ENCODE data around the gene MEIS1. TPM values are rescaled to one million over a fixed set of nuclear protein-coding genes. Genes with fewer than 3 reads are reported as not detected.

MEIS1 gene
- polyA plus RNA-seq, 1 donor (not counting 4 experiments of a cell fraction or from before 2014, with no cell fraction given), result 3.1 TPM

DNA sequence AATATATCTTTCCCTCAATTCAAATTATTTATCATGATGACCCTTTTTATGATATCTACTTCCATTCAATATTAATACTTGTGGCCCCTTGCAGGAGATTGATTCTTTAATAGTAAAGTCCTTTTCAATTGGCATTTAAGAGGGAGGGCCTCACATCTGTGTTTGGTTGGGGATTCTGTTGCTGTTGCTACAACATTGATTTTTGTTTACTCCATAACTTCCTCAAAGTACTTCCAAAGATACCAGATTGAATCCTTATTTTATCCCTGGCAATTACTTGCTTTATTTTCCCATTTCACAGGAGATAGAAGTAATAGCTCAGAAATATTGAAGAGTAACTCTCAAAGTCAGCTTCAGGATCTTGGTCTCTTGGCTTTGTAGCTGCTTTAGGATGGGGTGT is 32.8 kb downstream of the MEIS1 start:
- TF ChIP-seq, protein P1, sequence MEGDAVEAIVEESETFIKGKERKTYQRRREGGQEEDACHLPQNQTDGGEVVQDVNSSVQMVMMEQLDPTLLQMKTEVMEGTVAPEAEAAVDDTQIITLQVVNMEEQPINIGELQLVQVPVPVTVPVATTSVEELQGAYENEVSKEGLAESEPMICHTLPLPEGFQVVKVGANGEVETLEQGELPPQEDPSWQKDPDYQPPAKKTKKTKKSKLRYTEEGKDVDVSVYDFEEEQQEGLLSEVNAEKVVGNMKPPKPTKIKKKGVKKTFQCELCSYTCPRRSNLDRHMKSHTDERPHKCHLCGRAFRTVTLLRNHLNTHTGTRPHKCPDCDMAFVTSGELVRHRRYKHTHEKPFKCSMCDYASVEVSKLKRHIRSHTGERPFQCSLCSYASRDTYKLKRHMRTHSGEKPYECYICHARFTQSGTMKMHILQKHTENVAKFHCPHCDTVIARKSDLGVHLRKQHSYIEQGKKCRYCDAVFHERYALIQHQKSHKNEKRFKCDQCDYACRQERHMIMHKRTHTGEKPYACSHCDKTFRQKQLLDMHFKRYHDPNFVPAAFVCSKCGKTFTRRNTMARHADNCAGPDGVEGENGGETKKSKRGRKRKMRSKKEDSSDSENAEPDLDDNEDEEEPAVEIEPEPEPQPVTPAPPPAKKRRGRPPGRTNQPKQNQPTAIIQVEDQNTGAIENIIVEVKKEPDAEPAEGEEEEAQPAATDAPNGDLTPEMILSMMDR (optimal IDR thresholded peaks at IDR 0.05 in 1 of 3, IDR thresholded peaks at IDR 0.05 in 1 of 3, conservative IDR thresholded peaks at IDR 0.05 in 1 of 3; ENCODE audit: extremely low read depth in 1 of 3, insufficient read depth in 2 of 3, low read length in 3 of 3), result no peak
- TF ChIP-seq EZH2 (IDR thresholded peaks at IDR 0.05; ENCODE audit: low read length), result no peak
- dilution Hi-C loops (cut with MboI; ENCODE audit: extremely low pct_ligation_motif_present, low sequenced_read_pairs), result no loop called here
- Histone ChIP-seq H3K27ac (ENCODE audit: control insufficient read depth, insufficient read depth, low read length) (no peak overlapping the region), H3K9ac (ENCODE audit: control insufficient read depth, extremely low read depth, insufficient read depth, low read length) (no peak overlapping the region), H3K9me3 (ENCODE audit: control insufficient read depth, low read depth, low read length) (no peaks in the 10 kb centered on the region), H3K9me1 (ENCODE audit: control insufficient read depth, extremely low read depth, insufficient read depth, low read length) (no peaks in the 10 kb centered on the region), H3K36me3 (ENCODE audit: control insufficient read depth in 2 of 2, extremely low read depth in 1 of 2, insufficient read depth in 2 of 2, low read length in 2 of 2) (no peaks in the 10 kb centered on the region), H4K20me1 (ENCODE audit: control insufficient read depth, extremely low read depth, insufficient read depth, low read length) (no peaks in the 10 kb centered on the region), H3K4me3 (ENCODE audit: control insufficient read depth in 2 of 3, extremely low read depth in 1 of 3, insufficient read depth in 2 of 3, low read depth in 1 of 3, low read length in 3 of 3) (no peak overlapping the region), H3K27me3 (ENCODE audit: control insufficient read depth, extremely low read depth, insufficient read depth, low read length) (no peaks in the 10 kb centered on the region), H2AFZ (ENCODE audit: control insufficient read depth, low read length) (no peak overlapping the region), H3K4me1 (ENCODE audit: control insufficient read depth, extremely low read depth, insufficient read depth, low read length) (no peaks in the 10 kb centered on the region), H3K79me2 (ENCODE audit: control insufficient read depth, insufficient read depth, low read length) (no peaks in the 10 kb centered on the region), H3K4me2 (ENCODE audit: control insufficient read depth, extremely low read depth, insufficient read depth, low read depth, low read length) (no peak overlapping the region)
- no peak for FAIRE-seq
- no peak for DNase-seq (ENCODE audit: low read depth, low spot score)

DNA sequence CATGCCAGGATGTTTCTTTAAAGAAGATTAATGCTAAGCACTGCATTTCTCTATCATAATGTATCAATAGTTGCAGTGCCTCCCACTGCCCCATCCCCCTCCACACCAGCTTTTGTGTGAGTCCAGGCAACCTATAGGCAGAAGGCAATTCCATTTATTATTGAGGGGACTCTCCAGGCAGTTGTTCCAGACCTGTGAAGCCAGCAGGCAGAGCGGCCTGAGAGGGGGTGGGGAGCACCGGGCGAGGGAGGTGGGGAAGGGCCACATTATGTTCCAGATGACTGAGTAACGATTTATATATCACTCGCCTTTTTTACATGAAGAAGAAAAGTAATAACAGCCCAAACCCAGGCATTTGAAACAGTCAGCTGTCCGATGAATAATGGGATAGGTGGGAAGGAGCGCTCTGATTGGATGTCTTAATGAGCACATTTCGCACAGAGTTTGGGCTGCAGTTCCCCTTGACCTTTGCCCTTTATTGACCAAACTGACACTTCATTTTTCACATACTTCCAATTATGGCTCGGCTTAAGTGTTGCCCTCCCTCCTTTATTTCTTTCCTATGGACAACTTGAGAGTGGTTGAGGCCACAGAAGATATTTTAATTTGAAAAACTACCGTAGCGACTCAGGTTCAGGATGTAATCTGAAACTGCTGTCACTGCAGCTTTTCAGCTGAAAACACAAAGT is 34.4 kb downstream of the MEIS1 start:
- H3K9me3 ChIP-seq (ENCODE audit: control insufficient read depth, low read depth, low read length), result no peaks in the 10 kb centered on the region
- H3K27ac ChIP-seq (ENCODE audit: control insufficient read depth, insufficient read depth, low read length), result no peak overlapping the region
- no peak for FAIRE-seq
- no peak overlapping the region for H2AFZ ChIP-seq (ENCODE audit: control insufficient read depth, low read length)
- no peaks in the 10 kb centered on the region for H4K20me1 ChIP-seq (ENCODE audit: control insufficient read depth, extremely low read depth, insufficient read depth, low read length)
- no peaks in the 10 kb centered on the region for H3K79me2 ChIP-seq (ENCODE audit: control insufficient read depth, insufficient read depth, low read length)
- H3K36me3 ChIP-seq (ENCODE audit: control insufficient read depth in 2 of 2, extremely low read depth in 1 of 2, insufficient read depth in 2 of 2, low read length in 2 of 2), result no peaks in the 10 kb centered on the region
- no peaks in the 10 kb centered on the region for H3K9me1 ChIP-seq (ENCODE audit: control insufficient read depth, extremely low read depth, insufficient read depth, low read length)
- no peaks in the 10 kb centered on the region for H3K4me1 ChIP-seq (ENCODE audit: control insufficient read depth, extremely low read depth, insufficient read depth, low read length)
- no peaks in the 10 kb centered on the region for H3K27me3 ChIP-seq (ENCODE audit: control insufficient read depth, extremely low read depth, insufficient read depth, low read length)
- no peak for DNase-seq (ENCODE audit: low read depth, low spot score)
- H3K4me2 ChIP-seq (ENCODE audit: control insufficient read depth, extremely low read depth, insufficient read depth, low read depth, low read length), result no peak overlapping the region
- no peak overlapping the region for H3K9ac ChIP-seq (ENCODE audit: control insufficient read depth, extremely low read depth, insufficient read depth, low read length)
- dilution Hi-C loops (cut with MboI; ENCODE audit: extremely low pct_ligation_motif_present, low sequenced_read_pairs), result no loop called here
- no peak overlapping the region for H3K4me3 ChIP-seq (ENCODE audit: control insufficient read depth in 2 of 3, extremely low read depth in 1 of 3, insufficient read depth in 2 of 3, low read depth in 1 of 3, low read length in 3 of 3)
- no peak for TF ChIP-seq EZH2 (IDR thresholded peaks at IDR 0.05; ENCODE audit: low read length)
- TF ChIP-seq, protein P1 (optimal IDR thresholded peaks at IDR 0.05 in 1 of 3, IDR thresholded peaks at IDR 0.05 in 1 of 3, conservative IDR thresholded peaks at IDR 0.05 in 1 of 3; ENCODE audit: extremely low read depth in 1 of 3, insufficient read depth in 2 of 3, low read length in 3 of 3), result no peak

Data from keratinocyte (primary cell).